Endothelial cell of umbilical vein (primary cell): Measurements from ENCODE around the gene RABGAP1. TPM values are rescaled to one million over a fixed set of nuclear protein-coding genes. Genes with fewer than 3 reads are reported as not detected.

ENCODE experiments used
- BruUV-seq: library from RNA; stranded (reverse); fragments of 400-500 nt; replicated peaks from 2 replicates; lab custom pipeline; 2021; lab: Mats Ljungman, UMichigan
- CTCF ChIA-PET: fragments of 300-600, 350-600 bp; sonication (Branson Sonifier 250); formaldehyde crosslinking; loops from one replicate; lab custom pipeline; 2021; ENCODE audit warnings: antibody characterized with exemption, inconsistent platforms; lab: Charles Lee
- POLR2A ChIA-PET: fragments of 300-600, 350-600 bp; sonication (Branson Sonifier 250); formaldehyde crosslinking; loops from one replicate; lab custom pipeline; 2021; ENCODE audit warnings: antibody characterized with exemption, inconsistent platforms; lab: Charles Lee
- DNase-seq: peaks from one replicate; pipeline ENCODE4 v3.0.0-alpha.2; 2011; ENCODE audit warnings: low read depth, low spot score
- FAIRE-seq: peaks from 2 replicates; lab custom pipeline; 2011; peaks lifted over from hg19 to GRCh38; lab: Jason Lieb, UNC
- H2AFZ ChIP-seq: 2 replicates; pipeline ENCODE4 v1.6.0; 2012; ENCODE audit warnings: low read depth, low read length, control low read depth, inconsistent platforms
- H3K27ac ChIP-seq: 2 replicates; pipeline ENCODE4 v1.5.1; 2011; ENCODE audit warnings: low read depth, mild to moderate bottlenecking, control low read depth, low read length, moderate library complexity; ENCODE audit not compliant: insufficient read depth
- H3K27me3 ChIP-seq, 2 experiments: 2 replicates each; pipeline versions ENCODE4 v1.6.0 to v1.6.1; 2011; ENCODE audit warnings: low read length in 2 of 2, mixed read lengths in 1 of 2; ENCODE audit not compliant: control insufficient read depth in 2 of 2, insufficient read depth in 2 of 2
- H3K36me3 ChIP-seq, 2 experiments: 2 replicates in 1 of 2; 3 replicates in 1 of 2; pipeline ENCODE4 v1.5.1; 2011; ENCODE audit warnings: low read length in 2 of 2, mild to moderate bottlenecking in 1 of 2, moderate library complexity in 1 of 2; ENCODE audit not compliant: control insufficient read depth in 2 of 2, insufficient read depth in 2 of 2; ENCODE audit errors: extremely low read depth in 1 of 2
- H3K4me1 ChIP-seq: 3 replicates; pipeline ENCODE4 v1.5.1; 2011; ENCODE audit warnings: mild to moderate bottlenecking, low read length; ENCODE audit not compliant: control insufficient read depth, insufficient read depth; ENCODE audit errors: extremely low read depth
- H3K4me2 ChIP-seq: 2 replicates; pipeline ENCODE4 v1.6.1; 2011; ENCODE audit warnings: low read length, control low read depth, mixed read lengths; ENCODE audit not compliant: insufficient read depth
- H3K4me3 ChIP-seq, 3 experiments: fragments of 200-600 bp in 1 of 3; sonication (generic), shearing (Covaris generic) in 1 of 3; replicated peaks in 1 of 3; 2 replicates each; pipeline ENCODE4 v1.5.1; 2011 to 2016; ENCODE audit warnings: control low read depth in 3 of 3, low read length in 3 of 3, mild to moderate bottlenecking in 2 of 3, inconsistent platforms in 1 of 3, low read depth in 1 of 3, moderate library complexity in 1 of 3; ENCODE audit not compliant: insufficient read depth in 1 of 3
- H3K79me2 ChIP-seq: 2 replicates; pipeline ENCODE4 v1.6.0; 2012; ENCODE audit warnings: low read length, inconsistent platforms; ENCODE audit not compliant: control insufficient read depth, insufficient read depth
- H3K9ac ChIP-seq: replicated peaks from 2 replicates; pipeline ENCODE3; 2011; ENCODE audit warnings: low read length, control low read depth; ENCODE audit not compliant: insufficient read depth; ENCODE audit errors: extremely low read depth
- H3K9me1 ChIP-seq: replicated peaks from 3 replicates; pipeline ENCODE4 v1.6.0; 2011; ENCODE audit warnings: mild to moderate bottlenecking, low read length; ENCODE audit not compliant: control insufficient read depth, insufficient read depth; ENCODE audit errors: extremely low read depth
- H3K9me3 ChIP-seq: replicated peaks from 2 replicates; pipeline ENCODE4 v1.5.1; 2012; ENCODE audit warnings: low read length, inconsistent platforms; ENCODE audit not compliant: control insufficient read depth, insufficient read depth
- H4K20me1 ChIP-seq: replicated peaks from 2 replicates; pipeline ENCODE3; 2011; ENCODE audit warnings: mild to moderate bottlenecking, low read length; ENCODE audit not compliant: control insufficient read depth, insufficient read depth; ENCODE audit errors: extremely low read depth
- EZH2 ChIP-seq: IDR thresholded peaks from 2 replicates; pipeline ENCODE4 v1.6.1; 2012; ENCODE audit warnings: borderline replicate concordance, low read depth, mild to moderate bottlenecking, moderate library complexity, low read length, inconsistent platforms; ENCODE audit not compliant: severe bottlenecking
- FOS ChIP-seq: IDR thresholded peaks from 2 replicates; pipeline ENCODE4 v1.6.1; 2011; ENCODE audit warnings: mild to moderate bottlenecking, low read length, moderate library complexity, borderline replicate concordance; ENCODE audit not compliant: insufficient read depth
- GATA2 ChIP-seq: IDR thresholded peaks from 2 replicates; pipeline ENCODE4 v1.7.0; 2011; ENCODE audit warnings: low read depth, mild to moderate bottlenecking, moderate library complexity, mixed read lengths, low read length; ENCODE audit not compliant: insufficient read length, insufficient read depth
- JUN ChIP-seq: IDR thresholded peaks from 2 replicates; pipeline ENCODE4 v1.6.1; 2011; ENCODE audit warnings: borderline replicate concordance, low read depth; ENCODE audit not compliant: insufficient read length, insufficient read depth
- MYC ChIP-seq: IDR thresholded peaks from one replicate; pipeline ENCODE4 v1.6.1; 2011; ENCODE audit warnings: mild to moderate bottlenecking, low read depth, low read length
- POLR2A ChIP-seq: IDR thresholded peaks from 2 replicates; pipeline ENCODE4 v1.6.1; 2012; ENCODE audit warnings: low read depth, mild to moderate bottlenecking, control low read depth, low read length
- POLR2AphosphoS5 ChIP-seq: IDR thresholded peaks from 2 replicates; pipeline ENCODE4 v1.6.1; 2012; ENCODE audit warnings: low read depth, mild to moderate bottlenecking, control low read depth, low read length, moderate library complexity; ENCODE audit not compliant: insufficient read depth
- dilution Hi-C: fragments of 300-500 bp; cut with MboI; formaldehyde crosslinking; loops from one replicate; pipeline ENCODE4 v1.15.0; 2019; ENCODE audit warnings: low sequenced_read_pairs; ENCODE audit not compliant: extremely low pct_ligation_motif_present
- intact Hi-C: fragments of 100-400 bp; cut with micrococcal nuclease; formaldehyde crosslinking; loops from one replicate; pipeline ENCODE4 v1.10.0; 2022
- polyA plus RNA-seq, 4 experiments: library from polyadenylated mRNA; depleted of rRNA in 3 of 4; stranded (reverse) in 3 of 4; unstranded in 1 of 4; fragments of >200 nt; gene quantifications; 2 replicates each; pipeline versions ENCODE4 v1.2.1 to v1.2.3, GENCODE V29; 2011 to 2012; ENCODE audit warnings: missing spikeins in 1 of 4
- total RNA-seq: library from RNA; stranded (reverse); gene quantifications from 2 replicates; pipeline ENCODE4 v1.2.3, GENCODE V29; 2021
- TF ChIP-seq, protein P1 (sequence below), 2 donors: IDR thresholded peaks; 1 replicate in 1 of 2; 2 replicates in 1 of 2; pipeline ENCODE4 v1.5.1; 2011; ENCODE audit warnings: low read length in 2 of 2, mild to moderate bottlenecking in 2 of 2, moderate library complexity in 2 of 2, control low read depth in 1 of 2, inconsistent platforms in 1 of 2, low read depth in 1 of 2; ENCODE audit not compliant: insufficient read depth in 1 of 2; ENCODE audit errors: extremely low read depth in 1 of 2
- TF ChIP-seq, protein P2 (sequence below): IDR thresholded peaks from 2 replicates; pipeline ENCODE4 v1.6.1; 2011; ENCODE audit not compliant: insufficient read depth, insufficient read length

The RABGAP1 gene
- total and polyA plus RNA-seq, 2 donors (not counting 3 experiments of a cell fraction or from before 2014, with no cell fraction given): 19.0 to 53.6 TPM

DNA sequence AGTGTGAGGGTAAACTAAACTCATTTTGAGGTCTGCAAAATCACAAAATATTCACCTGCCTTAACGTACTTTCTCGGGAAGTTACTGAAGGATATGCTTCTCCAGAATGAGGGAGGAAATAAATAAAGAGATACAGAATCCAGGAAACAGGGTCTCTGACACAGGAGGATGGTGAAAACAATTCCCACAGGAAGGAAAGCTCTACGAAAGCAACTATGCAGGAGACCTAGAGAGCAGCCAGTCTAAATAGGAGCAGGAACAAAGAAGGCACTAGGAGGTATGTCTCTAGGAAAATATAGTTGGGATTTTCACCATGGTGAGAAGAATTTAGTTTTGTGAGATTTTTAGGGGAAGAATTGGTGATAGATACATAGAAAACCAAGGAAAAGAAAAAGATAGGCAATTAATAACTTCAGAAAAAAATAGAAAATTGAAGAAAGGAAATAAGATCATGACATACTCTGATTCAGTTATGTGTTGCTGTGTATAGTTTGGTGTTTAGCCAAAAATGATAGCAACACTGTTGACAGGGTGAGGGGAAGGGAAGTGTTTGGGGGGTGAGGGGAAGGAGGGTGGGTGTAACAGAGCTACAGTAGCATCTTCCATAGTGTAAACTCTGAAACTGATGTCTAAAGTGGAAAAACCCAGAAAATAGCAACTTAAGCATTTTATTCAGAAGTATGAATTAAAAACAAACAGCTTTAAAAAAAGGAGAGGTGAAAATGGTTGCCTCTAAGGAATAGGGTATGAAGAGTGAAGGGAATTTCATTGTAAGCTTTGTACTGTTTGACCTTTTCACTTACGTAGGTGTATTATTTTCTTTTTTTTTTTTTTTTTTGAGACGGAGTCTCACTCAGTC, 102.5 kb downstream of the RABGAP1 start:
- Histone ChIP-seq H4K20me1 (no peaks in the 10 kb centered on the region), H3K9ac (peak overlapping the region; percentile 12), H2AFZ (no peak overlapping the region), H3K4me3 (no peak overlapping the region), H3K9me1 (no peaks in the 10 kb centered on the region), H3K27ac (peak overlapping the region; percentile 24), H3K4me1 (peaks cover 8% of the 10 kb centered on the region), H3K4me2 (no peak overlapping the region), H3K27me3 (no peaks in the 10 kb centered on the region), H3K9me3 (no peaks in the 10 kb centered on the region), H3K79me2 (no peaks in the 10 kb centered on the region), H3K36me3 (no peaks in the 10 kb centered on the region)
- TSS peak; percentile 21 for BruUV-seq
- intact Hi-C loops: no loop called here
- DNase-seq (peak; percentile 68), FAIRE-seq (no peak)
- no peak for TF ChIP-seq POLR2AphosphoS5
- no peak for TF ChIP-seq GATA2
- TF ChIP-seq, protein P1, sequence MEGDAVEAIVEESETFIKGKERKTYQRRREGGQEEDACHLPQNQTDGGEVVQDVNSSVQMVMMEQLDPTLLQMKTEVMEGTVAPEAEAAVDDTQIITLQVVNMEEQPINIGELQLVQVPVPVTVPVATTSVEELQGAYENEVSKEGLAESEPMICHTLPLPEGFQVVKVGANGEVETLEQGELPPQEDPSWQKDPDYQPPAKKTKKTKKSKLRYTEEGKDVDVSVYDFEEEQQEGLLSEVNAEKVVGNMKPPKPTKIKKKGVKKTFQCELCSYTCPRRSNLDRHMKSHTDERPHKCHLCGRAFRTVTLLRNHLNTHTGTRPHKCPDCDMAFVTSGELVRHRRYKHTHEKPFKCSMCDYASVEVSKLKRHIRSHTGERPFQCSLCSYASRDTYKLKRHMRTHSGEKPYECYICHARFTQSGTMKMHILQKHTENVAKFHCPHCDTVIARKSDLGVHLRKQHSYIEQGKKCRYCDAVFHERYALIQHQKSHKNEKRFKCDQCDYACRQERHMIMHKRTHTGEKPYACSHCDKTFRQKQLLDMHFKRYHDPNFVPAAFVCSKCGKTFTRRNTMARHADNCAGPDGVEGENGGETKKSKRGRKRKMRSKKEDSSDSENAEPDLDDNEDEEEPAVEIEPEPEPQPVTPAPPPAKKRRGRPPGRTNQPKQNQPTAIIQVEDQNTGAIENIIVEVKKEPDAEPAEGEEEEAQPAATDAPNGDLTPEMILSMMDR (IDR thresholded peaks at IDR 0.05; ENCODE audit: extremely low read depth in 1 of 2, insufficient read depth in 1 of 2, low read depth in 1 of 2, low read length in 2 of 2): no peak
- no peak for TF ChIP-seq FOS
- no peak for TF ChIP-seq POLR2A
- TF ChIP-seq EZH2: no peak
- TF ChIP-seq MYC: no peak
- TF ChIP-seq, protein P2, sequence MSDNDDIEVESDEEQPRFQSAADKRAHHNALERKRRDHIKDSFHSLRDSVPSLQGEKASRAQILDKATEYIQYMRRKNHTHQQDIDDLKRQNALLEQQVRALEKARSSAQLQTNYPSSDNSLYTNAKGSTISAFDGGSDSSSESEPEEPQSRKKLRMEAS: no peak
- no peak for TF ChIP-seq JUN
- CTCF ChIA-PET: interaction anchor here (0.9 to 1.6 kb wide), 2 partner anchors 17 to 31 kb away, joined by 3 to 4 read pairs; no protein-coding TSS in a partner anchor
- dilution Hi-C loops: no loop called here
- POLR2A ChIA-PET: no interaction called here
